ENCODE data around the gene MDN1. TPM values are rescaled to one million over a fixed set of nuclear protein-coding genes. Genes with fewer than 3 reads are reported as not detected.

MDN1 gene
- total and polyA plus RNA-seq, 2 of the 8 experiments (the other 6 are each of a cell fraction or from before 2014, with no cell fraction given): 53.5 to 179 TPM

DNA sequence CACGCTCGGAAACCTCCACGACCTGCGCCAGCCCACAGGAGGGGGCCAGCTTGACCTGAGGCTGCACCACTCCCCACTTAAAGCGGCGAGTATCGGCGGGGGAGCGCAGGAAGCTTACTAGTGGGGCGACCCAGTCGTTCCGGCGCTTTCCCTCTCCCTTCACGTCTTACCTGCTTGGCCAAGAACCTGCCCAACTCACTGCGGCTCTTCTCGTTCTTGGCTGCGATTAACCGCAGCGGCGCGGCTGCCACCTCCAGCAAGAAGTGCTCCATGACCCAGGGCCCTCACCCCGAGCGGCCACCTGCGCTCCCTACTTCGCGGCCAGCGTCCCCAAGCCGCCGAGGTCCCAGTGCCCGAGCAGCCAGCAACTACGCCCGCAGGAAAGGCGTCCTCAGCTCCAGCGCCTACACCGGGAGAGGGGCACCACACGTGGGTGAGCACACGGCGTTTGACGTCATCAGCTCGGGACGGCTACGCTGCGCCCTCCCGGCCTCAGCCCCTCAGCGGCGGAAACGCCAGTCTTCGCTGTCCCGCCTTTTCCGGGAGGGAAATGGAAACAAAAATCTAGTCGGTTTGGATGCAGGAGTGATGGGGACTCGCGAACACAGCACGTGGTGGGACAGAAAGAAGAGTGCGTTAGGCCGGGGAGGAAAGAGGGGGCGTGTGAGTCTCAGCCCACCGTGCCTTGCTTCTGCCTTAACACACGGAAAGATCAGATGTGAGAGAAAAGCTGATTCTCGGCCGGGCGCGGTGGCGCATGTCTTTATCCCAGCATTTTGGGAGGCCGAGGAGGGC lies at the start of gene MDN1 (continued):
- TF ChIP-seq E2F6 (IDR thresholded peaks at IDR 0.05) (peak; percentile 97), PHF8 (conservative IDR thresholded peaks at IDR 0.05; ENCODE audit: low read depth, low read length) (peak; percentile 81), NANOG (IDR thresholded peaks at IDR 0.05; ENCODE audit: insufficient read depth, low read depth, low read length, poor library complexity, severe bottlenecking) (no peak), BRCA1 (IDR thresholded peaks at IDR 0.05; ENCODE audit: low read depth, low read length) (no peak), EGR1 (IDR thresholded peaks at IDR 0.05; ENCODE audit: borderline replicate concordance, low read depth, low read length) (no peak), TBP (IDR thresholded peaks at IDR 0.05; ENCODE audit: low read depth, low read length) (peak; percentile 85), USF2 (IDR thresholded peaks at IDR 0.05; ENCODE audit: low read length) (peak; percentile 86), EP300 (IDR thresholded peaks at IDR 0.05; ENCODE audit: borderline replicate concordance in 1 of 2, low read depth in 2 of 2, low read length in 2 of 2) (0 out of 3 replicates have a peak, but pooled peaks of 1 of the 2 experiments have one; percentile 28), SP1 (IDR thresholded peaks at IDR 0.05; ENCODE audit: low read depth, low read length) (peak; percentile 38; the same call in 1 of the 2 replicates), SAP30 (IDR thresholded peaks at IDR 0.05; ENCODE audit: insufficient read depth, insufficient replicate concordance, low read length) (no peak), BACH1 (IDR thresholded peaks at IDR 0.05; ENCODE audit: low read length) (no peak), GABPA (IDR thresholded peaks at IDR 0.05; ENCODE audit: borderline replicate concordance, insufficient read depth, low read length) (peak; percentile 87; the same call in 1 of the 2 replicates), SIN3A (conservative IDR thresholded peaks at IDR 0.05 in 1 of 2, IDR thresholded peaks at IDR 0.05 in 1 of 2; ENCODE audit: low read depth in 1 of 2, low read length in 2 of 2) (peak; percentile 79 to 97; a peak in 2 of 4 replicates), CTCF (IDR thresholded peaks at IDR 0.05; ENCODE audit: control extremely low read depth in 1 of 3, insufficient read depth in 1 of 3, low read depth in 1 of 3, low read length in 3 of 3) (no peak), CBX8 (IDR thresholded peaks at IDR 0.05; ENCODE audit: borderline replicate concordance, low read depth, low read length) (no peak), SUZ12 (IDR thresholded peaks at IDR 0.05; ENCODE audit: low read length) (no peak), POLR2AphosphoS5 (IDR thresholded peaks at IDR 0.05; ENCODE audit: low read depth, low read length) (peak; percentile 98)
- TF ChIP-seq, protein P1, sequence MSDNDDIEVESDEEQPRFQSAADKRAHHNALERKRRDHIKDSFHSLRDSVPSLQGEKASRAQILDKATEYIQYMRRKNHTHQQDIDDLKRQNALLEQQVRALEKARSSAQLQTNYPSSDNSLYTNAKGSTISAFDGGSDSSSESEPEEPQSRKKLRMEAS (IDR thresholded peaks at IDR 0.05): peak; percentile 97
